NCI-H2196 (cell line): Measurements from ENCODE around the gene ADORA2B.

Experiments
- DNase-seq: peaks from one replicate; lab custom pipeline; 2025; ENCODE audit not compliant: unreplicated experiment; lab: John Stamatoyannopoulos, UW

Gene ADORA2B

DNA sequence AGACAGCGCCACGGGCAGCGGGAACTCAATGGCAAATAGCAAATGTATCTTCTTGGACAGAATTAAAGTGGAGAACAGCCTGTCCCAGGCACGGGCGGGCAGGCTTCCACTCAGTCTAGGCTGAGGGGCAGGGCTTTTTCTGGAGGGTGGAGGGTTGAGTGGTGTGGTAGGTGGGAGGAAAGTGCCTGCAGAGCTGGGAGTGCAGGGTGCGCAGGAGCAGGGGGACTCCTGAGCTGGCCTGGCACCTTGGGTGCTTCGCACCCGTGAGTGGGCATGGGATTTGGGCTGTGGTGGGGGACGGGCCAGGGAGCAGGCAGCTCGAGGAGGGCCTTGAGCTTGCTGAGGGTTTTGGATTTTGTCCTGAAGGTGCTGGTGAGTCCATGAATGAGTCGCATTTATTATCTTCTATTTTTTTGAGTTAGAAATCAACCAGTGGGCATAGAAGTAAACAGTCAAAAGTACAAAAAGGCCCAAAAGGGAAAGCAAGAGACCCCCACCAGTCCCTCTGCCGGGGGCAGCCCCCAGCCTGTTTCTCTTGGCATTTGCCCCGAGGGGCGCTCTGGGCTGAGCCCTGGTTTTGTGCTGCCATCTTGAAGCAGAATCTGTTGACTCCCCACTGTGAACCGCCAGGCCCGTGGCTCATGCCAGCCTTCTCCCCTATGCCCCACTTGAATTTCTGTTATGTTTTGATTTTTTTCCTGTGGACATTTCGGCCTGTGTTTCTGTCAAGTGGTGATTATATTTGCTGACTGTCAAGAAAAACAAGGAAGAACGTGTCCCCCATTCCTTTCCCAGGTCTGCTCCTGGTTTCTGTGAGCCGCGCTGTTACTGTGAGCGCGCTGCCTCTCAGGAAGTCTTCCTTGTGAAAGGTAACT lies 8.2 kb downstream of the ADORA2B start:
- DNase-seq, result no peak

DNA sequence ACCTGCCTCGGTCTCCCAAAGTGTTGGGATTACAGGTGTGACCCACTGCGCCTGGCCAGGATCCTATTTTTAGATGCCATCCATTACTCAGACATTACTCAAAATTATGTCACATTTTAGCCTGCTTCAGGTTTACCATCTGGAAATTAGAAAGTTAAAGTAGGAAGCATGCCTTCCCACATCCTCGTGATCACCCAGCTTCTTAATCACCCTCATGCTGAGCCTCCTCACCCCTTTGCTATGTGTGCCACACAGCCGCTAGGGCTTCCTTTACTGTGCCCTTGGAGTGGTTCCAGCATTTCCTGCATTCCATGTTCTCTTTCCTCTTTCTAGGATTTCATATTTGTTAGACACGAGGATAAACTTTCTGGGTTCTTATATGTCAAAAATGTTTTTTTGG lies 9.3 kb downstream of the ADORA2B start:
- no peak for DNase-seq

DNA sequence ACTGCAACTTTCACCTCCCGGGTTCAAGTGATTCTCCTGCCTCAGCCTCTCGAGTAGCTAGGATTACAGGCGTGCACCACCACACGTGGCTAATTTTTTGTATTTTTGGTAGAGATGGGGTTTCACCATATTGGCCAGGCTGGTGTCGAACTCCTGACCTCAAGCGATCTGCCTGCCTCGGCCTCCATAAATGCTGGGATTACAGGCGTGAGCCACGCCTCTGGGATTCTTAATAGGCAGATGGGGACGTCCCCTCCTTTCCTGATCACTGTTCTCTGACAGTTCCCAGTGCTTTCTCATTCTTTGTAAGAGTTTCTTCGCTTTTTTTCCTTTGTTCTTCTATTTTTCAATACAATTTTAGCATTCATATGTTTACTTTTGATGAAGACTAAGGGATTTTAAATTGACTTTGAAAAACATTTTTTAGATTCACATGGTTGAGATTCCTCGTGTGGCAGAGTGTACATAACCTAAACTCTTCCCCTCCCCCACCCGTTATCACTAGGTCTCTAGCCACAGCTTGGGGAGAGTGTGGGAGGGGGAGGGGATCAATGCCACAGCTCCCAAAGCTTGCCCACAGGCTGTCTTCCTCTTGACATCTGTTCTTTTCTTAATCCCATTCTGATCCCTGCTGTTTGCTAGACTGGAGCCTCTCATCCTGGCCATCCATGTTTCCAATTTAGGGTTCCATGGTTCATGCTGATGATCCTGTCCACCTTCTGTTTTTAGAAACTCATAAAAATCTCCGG lies 11.0 kb downstream of the ADORA2B start:
- no peak for DNase-seq

DNA sequence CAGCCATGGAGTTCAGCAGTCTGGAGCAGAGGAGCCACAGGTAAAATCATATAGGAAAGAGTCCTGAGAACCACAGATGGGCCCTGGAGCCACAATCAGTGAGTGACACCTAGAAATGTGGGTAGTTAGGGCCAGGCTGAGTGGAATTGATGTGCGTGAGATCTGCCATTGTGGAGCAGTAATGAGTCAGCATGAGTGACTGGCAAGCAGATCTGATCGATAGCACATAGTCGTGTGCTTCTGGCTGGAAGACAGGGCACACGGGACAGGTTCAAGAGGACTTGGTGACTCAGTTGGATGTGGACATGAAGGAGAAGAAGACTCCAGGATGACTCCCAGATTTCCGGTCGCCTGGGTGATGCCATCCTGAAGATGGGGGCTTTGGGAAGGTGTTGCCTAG lies 12.3 kb downstream of the ADORA2B start:
- no peak for DNase-seq

DNA sequence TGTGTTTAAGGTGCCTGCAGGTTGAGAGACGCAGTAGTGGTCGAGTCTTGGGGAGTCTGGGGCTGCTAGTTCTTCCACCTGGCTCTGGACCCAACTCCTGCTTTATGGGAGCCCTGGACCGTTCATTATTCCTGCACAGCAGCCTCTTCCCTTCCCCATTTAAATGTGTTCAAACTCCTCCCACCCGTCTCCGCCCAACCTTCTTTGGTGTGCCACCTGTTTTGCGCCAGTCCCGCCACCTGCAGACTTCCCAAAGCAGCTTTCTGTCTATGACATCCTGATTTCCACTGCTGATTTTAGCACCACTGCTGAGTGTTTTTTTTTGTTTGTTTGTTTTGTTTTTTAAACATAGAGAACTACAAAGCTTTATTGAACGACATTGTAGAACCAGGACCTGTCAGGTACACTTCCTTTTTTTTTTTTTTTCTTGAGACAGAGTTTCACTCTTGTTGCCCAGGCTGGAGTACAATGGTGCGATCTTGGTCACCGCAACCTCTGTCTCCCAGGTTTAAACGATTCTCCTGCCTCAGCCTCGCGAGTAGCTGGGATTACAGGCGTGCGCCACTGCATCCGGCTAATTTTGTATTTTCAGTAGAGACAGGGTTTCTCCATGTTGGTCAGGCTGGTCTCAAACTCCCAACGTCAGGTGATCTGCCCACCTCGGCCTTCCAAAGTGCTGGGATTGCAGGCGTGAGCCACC lies 12.8 kb downstream of the ADORA2B start:
- no peak for DNase-seq

DNA sequence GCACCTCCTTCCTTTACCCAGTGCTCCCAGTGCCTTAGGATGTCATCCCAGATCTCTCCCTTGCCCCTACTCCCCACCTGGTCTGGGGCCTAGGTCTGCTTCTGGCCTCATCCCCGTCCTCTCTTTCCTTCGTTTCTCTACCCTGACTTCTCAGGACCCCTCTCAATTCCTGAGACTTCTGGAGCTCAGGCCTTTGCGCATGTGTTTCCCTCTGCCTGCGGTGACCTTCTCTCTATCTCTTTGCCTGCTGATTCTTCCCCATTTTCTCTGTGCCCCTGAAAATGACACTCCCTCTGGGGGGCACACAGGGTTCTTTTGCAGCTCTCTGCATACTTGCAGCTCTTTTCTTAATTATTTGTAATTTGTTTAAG lies 13.5 kb downstream of the ADORA2B start:
- no peak for DNase-seq

DNA sequence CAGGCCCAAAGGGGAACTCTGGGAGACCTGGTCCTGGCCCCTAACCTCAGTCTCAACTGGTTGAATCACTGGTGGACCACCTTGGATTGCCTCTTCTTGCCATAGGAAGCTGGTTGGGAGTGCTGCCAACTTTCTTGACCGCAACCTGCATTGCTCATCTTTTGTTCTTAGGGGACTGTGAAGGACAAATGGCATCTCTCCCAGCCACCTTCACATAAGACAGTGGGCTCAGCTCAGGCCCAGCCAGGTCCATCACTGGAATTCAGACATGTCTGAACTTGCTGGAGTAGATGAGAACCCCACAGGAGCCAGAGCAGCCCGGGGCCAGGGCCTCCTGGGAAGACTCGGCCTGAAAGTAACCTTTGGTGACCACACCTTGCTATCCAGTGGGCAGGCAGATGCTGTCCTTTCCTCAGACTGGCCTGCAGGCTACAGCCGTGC lies 18.8 kb downstream of the ADORA2B start:
- DNase-seq, result no peak

DNA sequence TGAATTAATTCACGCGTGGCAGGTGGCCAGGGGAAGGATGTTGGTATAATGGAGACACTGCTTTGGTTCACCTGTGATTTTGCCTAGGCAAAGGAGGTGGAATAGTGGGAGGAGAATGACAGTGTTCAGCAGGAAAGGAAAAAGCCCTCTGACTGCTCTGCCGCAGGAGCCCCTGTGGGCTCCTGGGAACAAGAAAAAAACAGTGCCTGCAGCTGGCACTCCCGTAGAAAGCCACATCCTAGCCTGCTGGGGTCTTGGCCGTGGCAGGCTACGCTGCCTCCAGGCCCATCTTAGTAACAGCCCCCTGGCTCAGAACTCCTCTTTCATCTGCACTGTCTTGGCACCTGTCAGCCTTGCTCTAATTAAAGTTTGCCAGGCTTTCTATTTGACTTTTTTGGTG lies 20.6 kb downstream of the ADORA2B start:
- DNase-seq, result no peak

DNA sequence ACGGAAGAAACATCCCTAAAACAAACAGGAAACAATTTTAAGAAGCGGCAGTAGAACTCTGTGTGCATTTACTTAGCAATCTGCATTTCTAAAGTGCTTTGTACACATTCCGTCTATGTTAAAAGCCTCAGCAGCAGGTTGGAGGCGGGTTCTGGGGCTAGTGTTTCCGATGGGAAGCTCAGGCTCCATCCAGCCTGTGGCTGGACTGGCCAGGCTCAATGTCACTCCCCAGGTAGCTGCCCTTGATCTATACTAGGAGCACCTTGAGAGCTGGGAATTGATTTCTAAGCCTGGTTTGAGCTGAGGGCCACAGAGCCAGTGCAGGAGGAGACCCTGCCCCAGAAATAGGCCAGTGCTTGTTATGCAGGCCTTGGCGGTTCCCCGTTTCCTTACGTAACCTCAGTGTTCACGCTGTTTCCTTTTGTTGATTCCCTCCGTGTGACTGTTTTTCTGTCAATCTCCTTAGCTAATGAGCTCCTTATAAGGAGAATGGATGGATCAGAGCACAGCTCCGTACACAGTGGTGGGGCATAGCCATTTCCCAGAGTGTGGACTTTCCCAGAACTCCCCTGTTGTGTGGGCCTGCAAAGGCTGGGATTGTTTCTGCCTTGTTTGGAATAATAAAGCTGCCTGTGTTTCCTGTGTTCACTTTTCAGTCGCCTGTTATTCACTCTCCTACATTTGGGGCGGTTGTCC lies 21.4 kb downstream of the ADORA2B start:
- peak; percentile 19 for DNase-seq

DNA sequence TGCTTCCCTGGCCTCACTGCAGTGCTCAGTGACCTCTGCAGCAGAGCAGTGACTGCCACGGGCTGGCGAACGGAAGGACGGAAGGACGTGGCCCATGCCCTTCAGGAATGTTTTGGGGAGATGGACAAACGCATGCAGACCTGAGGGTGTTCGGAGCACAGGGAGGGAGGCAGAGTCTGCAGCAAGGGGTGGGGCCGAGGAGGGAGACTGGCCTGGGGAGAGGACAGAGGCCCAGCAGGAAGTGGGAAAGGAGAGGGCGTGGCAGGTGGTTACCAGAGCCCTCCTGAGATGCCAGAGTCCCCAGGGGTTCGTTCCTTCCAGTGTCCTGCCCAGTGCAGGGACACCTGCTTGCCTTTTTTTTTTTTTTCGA lies 21.9 kb downstream of the ADORA2B start:
- DNase-seq, result no peak

DNA sequence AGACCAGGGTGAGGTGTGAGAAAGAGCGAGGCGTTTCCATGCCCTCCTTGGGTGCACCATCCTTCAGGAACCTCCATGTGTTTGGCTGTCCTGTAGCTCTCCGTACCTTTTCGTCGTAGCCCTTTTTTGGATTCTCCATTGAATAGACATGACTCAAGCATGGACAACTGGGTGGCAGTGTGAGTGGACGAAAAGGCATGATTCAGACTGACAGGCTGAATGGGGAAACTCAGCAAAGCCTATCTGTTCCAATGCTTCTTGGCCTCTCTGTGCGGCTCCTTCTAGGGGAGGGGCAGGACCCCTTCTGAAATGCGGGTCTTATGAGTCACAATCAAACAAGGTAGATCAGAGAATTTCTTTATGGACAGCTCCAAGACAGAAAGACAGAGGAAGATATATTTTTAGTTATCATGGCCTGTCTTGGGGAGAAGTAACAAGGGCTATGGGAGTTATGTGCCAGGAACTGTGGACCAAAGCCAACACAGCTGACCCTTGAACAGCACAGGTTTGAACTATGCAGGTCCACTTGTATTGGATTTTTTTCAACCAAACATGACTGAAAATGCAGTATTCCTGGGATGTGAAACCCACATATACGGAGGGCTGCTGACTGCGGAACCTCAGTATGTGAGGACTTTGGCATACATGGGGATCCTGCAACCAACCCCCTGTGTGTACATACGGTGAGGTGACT lies 22.9 kb downstream of the ADORA2B start:
- DNase-seq, result no peak

DNA sequence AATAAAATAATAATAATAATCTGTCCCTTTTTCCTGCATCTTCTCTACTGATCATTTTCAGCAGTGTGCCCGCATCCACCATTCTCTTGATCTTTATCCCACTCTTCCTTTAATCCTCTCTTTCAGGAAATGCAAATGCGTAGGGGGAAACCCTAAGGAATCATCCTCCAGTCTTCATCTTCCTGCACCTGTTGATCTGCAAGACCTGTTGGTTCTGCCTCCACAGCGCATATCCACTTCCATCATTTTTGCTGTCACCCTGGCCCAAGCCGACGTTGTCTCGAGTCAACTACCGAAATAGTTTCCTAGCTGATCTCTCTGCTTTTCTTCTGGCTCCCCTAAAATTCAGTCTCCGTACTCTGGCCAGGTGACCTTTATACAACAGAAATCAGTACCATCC lies 24.5 kb downstream of the ADORA2B start:
- no peak for DNase-seq

DNA sequence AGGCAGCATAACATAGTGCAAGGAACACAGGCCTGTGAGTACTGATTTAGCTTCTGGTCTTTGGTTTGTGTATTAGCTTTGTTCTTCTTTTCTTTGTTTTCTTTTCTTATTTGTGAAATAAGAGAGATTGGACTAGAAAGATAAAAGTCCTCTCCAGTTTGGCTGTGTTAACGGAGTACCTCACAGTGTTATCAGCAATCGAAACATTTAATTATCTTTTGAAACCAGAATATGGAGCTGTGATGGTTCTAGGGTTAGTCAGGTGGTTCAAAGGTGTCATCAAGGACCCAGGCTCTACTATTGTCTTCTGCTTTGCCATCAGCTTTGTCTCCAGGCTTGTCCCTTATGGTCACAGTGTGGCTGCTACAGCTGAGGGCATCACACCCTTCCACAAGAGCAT lies 25.6 kb downstream of the ADORA2B start:
- no peak for DNase-seq

DNA sequence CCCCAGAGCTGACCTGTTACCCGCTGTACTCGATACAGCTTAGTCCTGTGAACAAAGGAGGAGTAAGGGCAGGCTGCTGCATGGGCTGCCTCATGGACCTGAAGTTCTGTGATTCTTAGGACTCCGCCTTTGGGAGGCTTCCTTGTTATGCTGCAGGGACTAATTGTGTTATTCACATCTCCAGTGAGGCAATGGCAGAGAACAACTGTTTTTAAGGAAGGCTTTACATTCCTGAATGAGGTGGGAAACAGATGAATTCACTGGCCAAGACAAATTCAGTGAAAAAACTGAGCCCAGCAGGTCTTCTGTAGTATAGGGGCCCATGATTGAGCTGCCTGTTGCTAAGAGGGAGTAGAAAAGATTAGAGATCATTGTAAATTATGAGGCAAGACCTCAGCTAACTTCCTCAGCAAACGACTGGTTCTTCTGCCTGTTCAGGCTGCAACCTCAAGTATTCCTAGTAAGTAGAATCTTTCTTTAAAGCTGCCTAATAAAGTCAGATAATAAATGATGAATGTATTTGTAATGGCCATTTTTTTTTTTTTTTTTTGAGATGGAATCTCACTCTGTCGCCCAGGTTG lies 26.3 kb downstream of the ADORA2B start:
- DNase-seq, result no peak

DNA sequence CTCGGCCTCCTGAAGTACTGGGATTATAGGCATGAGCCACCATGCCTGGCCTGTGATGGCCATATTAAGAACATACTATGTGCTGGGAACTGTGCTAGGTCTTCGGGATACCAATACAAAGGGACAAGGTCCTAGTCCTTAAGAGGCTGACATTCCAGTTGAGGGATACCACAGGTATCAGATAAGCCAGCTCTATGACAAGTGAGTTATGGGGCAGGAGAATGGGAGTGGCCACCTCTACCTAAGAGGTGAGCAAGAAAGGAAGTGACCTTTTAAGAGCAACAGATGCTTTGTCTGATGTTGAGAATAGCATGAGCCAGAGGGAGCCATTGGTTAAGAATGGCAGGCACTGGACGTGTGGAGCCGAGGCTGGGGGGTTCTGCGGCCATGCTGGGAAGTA lies 27.0 kb downstream of the ADORA2B start:
- DNase-seq, result no peak

DNA sequence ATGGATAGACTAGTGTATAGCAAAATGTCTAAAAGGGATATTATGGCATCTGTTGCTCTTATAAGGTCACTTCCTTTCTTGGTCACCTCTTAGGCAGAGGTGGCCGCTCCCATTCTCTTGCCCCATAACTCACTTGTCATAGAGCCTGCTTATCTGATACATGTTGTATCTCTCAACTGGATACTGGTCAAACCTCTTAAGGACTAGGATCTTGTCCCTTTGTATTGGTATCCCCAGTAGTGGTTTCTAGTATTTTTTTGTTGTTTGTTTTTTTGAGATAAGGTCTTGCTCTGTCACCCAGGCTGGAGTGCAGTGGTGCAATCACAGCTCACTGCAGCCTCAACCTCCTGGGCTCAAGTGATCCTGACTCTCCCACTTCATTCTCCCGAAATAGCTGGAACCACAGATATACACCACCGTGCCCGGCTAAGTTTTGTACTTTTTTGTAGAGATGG lies 27.6 kb downstream of the ADORA2B start:
- no peak for DNase-seq

DNA sequence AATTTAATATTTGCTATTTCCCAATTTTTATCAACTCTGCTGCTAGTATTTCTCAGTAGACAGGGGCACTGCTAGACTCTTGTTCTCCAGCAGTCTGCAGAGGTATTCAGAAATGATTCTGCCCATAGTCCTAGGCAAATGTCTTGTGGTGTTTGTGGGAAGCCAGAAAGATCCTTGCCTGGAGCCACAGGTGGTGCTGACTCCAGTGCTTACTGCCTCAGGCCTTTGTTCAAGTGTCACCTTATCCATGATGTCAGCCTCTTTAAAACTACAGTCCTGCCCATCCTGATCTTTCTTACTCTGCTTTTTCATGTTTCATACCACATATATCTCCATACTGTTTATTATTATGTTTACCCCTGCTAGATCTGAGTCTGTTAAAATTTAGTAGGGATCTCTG lies 28.1 kb downstream of the ADORA2B start:
- DNase-seq, result no peak

DNA sequence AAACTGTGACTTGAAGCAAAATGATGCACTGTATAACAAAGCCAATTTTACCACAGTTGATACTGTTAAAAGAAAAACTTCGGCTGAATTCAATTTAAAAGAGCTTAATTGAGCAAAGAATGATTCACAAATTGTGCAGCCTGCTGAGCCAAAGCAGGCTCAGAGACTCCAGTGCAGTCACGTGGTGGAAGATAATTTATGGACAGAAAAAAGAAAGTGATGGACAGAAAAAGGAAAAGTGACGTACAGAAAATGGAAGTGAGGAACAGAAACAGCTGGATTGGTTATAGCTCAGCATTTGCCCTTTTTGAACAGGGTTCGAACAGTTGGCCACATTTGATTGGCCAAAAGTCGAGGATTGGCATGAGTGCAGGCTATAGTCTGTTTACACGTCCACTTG lies 28.9 kb downstream of the ADORA2B start:
- no peak for DNase-seq

DNA sequence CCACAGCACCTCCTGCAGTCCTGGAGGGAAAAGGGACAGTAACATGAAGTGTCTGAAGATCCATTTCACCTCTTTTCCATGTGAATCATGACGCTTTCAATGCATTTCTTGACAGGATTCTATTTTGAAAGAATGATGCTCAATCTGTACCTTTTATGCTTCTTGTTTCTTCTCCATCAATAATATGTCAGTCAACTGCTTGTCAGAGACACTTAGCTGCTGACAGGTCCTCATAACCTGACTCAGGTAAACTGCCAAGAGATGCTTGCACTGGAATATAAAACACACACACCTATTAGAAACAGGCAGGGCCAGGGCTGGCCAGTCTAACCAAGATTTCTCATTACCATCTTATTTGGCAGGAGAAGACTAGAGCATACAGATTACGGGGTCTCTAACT lies 33.0 kb downstream of the ADORA2B start:
- no peak for DNase-seq

DNA sequence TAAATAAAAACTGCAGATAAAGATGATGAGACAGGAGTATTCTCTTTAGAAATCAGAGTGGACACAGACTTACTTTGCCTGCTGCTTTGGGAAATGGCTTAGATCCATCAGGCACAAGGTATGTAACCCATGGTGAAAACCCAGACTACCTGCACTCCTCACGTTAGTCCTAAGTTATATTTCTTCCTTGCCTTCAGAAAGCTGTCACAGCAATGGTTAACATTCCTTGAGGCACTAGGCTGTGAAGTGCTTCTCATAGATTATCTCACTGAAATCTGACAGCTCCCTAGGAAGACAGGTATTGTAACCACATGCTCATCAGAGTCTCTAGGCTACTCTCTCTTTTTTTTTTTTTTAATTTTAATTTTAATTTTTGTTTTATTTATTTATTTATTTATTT lies 33.7 kb downstream of the ADORA2B start:
- no peak for DNase-seq
